GM23338 (cell line): Measurements from ENCODE around the gene GTF2H2. TPM values are rescaled to one million over a fixed set of nuclear protein-coding genes. Genes with fewer than 3 reads are reported as not detected.
"Not testable (repeated sequence)": the region's sequence is repeated elsewhere in the genome, so short reads cannot be mapped to it uniquely, and the experiment has no call there.

Experiments used
- ATAC-seq: fragments of 200-7000 bp; cut with Tn5 transposase; 3 replicates; pipeline ENCODE4 v1.9.1; 2020
- DNase-seq: peaks from one replicate; pipeline ENCODE4 v3.0.0-alpha.2; 2015; ENCODE audit warnings: low spot score
- H2AFZ ChIP-seq: fragments of 200-600 bp; sonication (generic); 2 replicates; pipeline ENCODE4 v1.8.0; 2016; ENCODE audit warnings: antibody characterized with exemption, mild to moderate bottlenecking, moderate library complexity
- H3F3A ChIP-seq: fragments of 200-600 bp; sonication (generic); replicated peaks from 2 replicates; pipeline ENCODE4 v1.8.0; 2017; ENCODE audit warnings: antibody characterized with exemption, mixed run types, low read depth
- H3K27ac ChIP-seq: fragments of 200-600 bp; sonication (generic); 2 replicates; pipeline ENCODE4 v1.6.1; 2016; ENCODE audit warnings: low read depth
- H3K27me3 ChIP-seq: fragments of 200-600 bp; sonication (generic); 2 replicates; pipeline ENCODE4 v1.8.0; 2016; ENCODE audit warnings: mild to moderate bottlenecking, mixed run types, moderate library complexity; ENCODE audit not compliant: insufficient read depth
- H3K36me3 ChIP-seq: fragments of 200-600 bp; sonication (generic); 2 replicates; pipeline ENCODE4 v1.8.0; 2016; ENCODE audit warnings: mild to moderate bottlenecking; ENCODE audit not compliant: insufficient read depth
- H3K4me1 ChIP-seq: fragments of 200-600 bp; sonication (generic); 2 replicates; pipeline ENCODE4 v1.8.0; 2016; ENCODE audit warnings: mild to moderate bottlenecking, moderate library complexity; ENCODE audit not compliant: insufficient read depth
- H3K4me2 ChIP-seq: fragments of 200-600 bp; sonication (generic); 2 replicates; pipeline ENCODE4 v1.7.1; 2017; ENCODE audit warnings: mixed run types
- H3K4me3 ChIP-seq: fragments of 200-600 bp; sonication (generic); 2 replicates; pipeline ENCODE4 v1.6.1; 2016; ENCODE audit warnings: mixed run types
- H3K79me2 ChIP-seq: fragments of 200-600 bp; sonication (generic); replicated peaks from 2 replicates; pipeline ENCODE4 v1.8.0; 2017; ENCODE audit warnings: mild to moderate bottlenecking; ENCODE audit not compliant: insufficient read depth
- H3K9me2 ChIP-seq: fragments of 200-600 bp; sonication (generic); 2 replicates; pipeline ENCODE4 v1.8.0; 2017; ENCODE audit not compliant: insufficient read depth
- H4K20me1 ChIP-seq: fragments of 200-600 bp; sonication (generic); replicated peaks from 2 replicates; pipeline ENCODE4 v1.8.0; 2017; ENCODE audit warnings: mild to moderate bottlenecking; ENCODE audit not compliant: insufficient read depth
- H3K27ac Mint-ChIP-seq: 2 replicates; pipeline ENCODE4 v1.8.0; 2020; ENCODE audit warnings: inconsistent platforms, mild to moderate bottlenecking, moderate library complexity, mixed read lengths
- H3K27me3 Mint-ChIP-seq: 3 replicates; pipeline ENCODE4 v1.8.0; 2022; ENCODE audit warnings: low read depth, mild to moderate bottlenecking, moderate library complexity, mixed read lengths, inconsistent platforms; ENCODE audit not compliant: insufficient read depth, poor library complexity
- H3K36me3 Mint-ChIP-seq: 3 replicates; pipeline ENCODE4 v1.8.0; 2021; ENCODE audit warnings: low read depth, mild to moderate bottlenecking, inconsistent platforms, moderate library complexity, mixed read lengths
- H3K4me1 Mint-ChIP-seq: 3 replicates; pipeline ENCODE4 v1.8.0; 2020; ENCODE audit warnings: mild to moderate bottlenecking, inconsistent platforms, mixed read lengths
- H3K4me3 Mint-ChIP-seq: 3 replicates; pipeline ENCODE4 v1.8.0; 2021; ENCODE audit warnings: moderate library complexity, mild to moderate bottlenecking, inconsistent platforms, mixed read lengths
- H3K9me3 Mint-ChIP-seq: 3 replicates; pipeline ENCODE4 v1.8.0; 2020; ENCODE audit warnings: moderate library complexity, mild to moderate bottlenecking, inconsistent platforms, mixed read lengths
- polyA plus RNA-seq: library from polyadenylated mRNA; unstranded; fragments of >200 nt; fragmentation: Nextera tagmentation; extraction: Ambion mirVana; gene quantifications from 2 replicates; pipeline ENCODE4 v1.2.1, GENCODE V29; 2016
- total RNA-seq: library from RNA; depleted of rRNA; stranded (reverse); fragments of >200 nt; shearing (Covaris generic); gene quantifications from 2 replicates; pipeline ENCODE4 v1.2.3, GENCODE V29; 2014

The GTF2H2 gene
- total and polyA plus RNA-seq, 2 experiments from 2014 or later = 52.1 to 61.0 TPM

DNA sequence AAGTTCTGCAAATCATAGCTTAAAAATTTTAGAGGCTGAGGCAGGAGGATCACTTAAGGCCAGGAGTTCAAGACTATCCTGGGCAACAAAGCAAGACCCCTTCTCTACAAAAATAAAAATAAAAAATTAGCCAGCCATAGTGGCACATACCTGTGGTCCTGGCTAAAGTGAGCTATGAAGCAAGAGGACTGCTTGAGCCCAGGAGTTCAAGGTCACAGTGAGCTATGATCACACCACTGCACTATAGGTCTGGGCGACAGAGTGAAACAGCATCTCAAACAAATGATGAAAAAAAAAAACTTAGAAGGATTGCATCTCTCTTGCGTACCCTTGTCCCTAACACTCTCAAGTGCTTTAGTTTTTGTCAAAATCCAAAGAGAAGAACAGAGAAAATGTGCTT is 21.3 kb upstream of the GTF2H2 start:
- H3K4me3 Mint-ChIP-seq, H3K9me2 ChIP-seq, H3K36me3 Mint-ChIP-seq, H3K27me3 Mint-ChIP-seq, H3K36me3 ChIP-seq, H3K4me1 Mint-ChIP-seq, H3K27ac Mint-ChIP-seq, DNase-seq, H2AFZ ChIP-seq, H3K4me3 ChIP-seq, H3K4me2 ChIP-seq, H3K27ac ChIP-seq, H3K4me1 ChIP-seq, ATAC-seq, H3K9me3 Mint-ChIP-seq, H3F3A ChIP-seq, H4K20me1 ChIP-seq, H3K27me3 ChIP-seq, H3K79me2 ChIP-seq: not testable (repeated sequence)

DNA sequence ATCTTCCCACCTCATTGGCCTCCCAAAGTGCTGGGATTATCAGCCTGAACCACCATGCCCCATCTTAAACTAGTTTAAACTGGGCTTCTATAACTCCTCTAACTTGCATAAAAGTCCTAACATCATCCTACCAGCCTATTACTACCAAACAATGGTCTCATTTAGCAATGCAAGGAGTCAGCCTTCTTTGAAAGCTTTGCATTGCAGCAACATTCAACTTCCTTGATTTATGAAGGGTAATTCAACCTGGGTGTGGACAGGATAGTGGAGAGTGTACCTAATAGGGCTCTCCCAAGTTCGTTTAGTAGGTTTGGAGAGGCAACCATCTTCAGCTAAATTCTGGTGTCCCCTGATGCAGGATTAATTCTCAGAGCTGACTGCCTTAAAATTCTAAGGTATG is 18.7 kb upstream of the GTF2H2 start:
- H3K9me2 ChIP-seq, H3K27me3 ChIP-seq, H3K9me3 Mint-ChIP-seq, H2AFZ ChIP-seq, H3K4me1 Mint-ChIP-seq, H3K4me1 ChIP-seq, H3K36me3 ChIP-seq, H3K27ac ChIP-seq, H3K4me2 ChIP-seq, H3K27ac Mint-ChIP-seq, H4K20me1 ChIP-seq, ATAC-seq, DNase-seq, H3K27me3 Mint-ChIP-seq, H3K79me2 ChIP-seq, H3F3A ChIP-seq, H3K4me3 ChIP-seq, H3K4me3 Mint-ChIP-seq, H3K36me3 Mint-ChIP-seq: not testable (repeated sequence)

DNA sequence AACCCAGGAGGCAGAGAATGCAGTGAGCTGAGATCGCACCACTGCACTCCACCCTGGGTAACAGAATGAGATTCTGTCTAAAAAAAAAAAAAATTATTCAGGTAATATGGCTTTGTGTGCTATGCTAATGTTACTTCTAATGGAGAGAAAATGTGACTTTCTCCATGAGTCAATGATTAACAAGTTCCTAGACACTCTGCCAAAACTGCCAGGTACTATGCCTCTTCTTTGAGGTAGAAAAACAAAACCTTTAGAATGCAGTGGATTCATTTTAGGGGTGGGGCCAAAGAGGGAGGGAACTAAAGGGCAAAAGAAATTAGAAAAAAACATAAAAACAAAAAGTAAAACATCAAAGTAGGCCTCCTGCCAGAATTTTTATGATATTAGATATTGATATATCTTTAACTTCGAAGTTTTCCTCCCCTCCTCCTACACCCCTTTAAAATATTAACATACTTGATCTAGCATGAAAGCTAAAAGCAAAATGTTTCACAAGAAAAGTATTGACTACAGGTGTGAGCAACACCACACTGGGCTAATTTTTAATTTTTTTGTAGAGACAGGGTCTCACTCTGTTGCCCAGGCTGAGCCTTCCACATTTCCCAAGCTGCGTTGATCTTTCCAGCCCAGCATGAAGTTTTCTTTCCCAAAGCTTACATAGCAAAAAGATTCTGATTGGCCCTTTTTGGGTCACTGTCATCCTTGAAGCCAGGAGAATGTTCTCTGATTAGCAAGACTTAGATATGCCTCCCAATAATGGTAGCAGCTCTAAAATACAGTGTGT is 17.0 kb upstream of the GTF2H2 start:
- not testable (repeated sequence) for DNase-seq

DNA sequence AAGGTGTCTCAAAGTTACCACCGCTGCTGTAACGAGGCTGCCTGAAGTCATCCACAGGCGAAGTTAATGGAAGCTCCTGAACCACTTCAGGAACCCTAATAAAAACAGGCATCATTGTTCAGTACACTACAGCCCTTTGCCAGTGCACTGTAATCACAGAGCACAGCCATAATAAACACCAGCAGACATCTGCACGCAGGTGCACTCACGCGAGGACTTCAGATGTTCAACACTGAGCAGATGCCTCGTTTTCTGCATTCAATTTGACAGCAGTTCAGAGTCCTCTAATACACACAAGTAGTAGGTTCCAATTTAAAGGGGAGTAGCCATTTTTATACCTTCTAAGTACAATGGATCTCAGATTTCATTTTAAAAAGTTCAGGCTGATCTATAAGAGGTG is 15.4 kb upstream of the GTF2H2 start:
- not testable (repeated sequence) for H2AFZ ChIP-seq, H3K4me1 ChIP-seq, H3K27ac Mint-ChIP-seq, H3K36me3 Mint-ChIP-seq, H3K4me3 Mint-ChIP-seq, H3K27me3 Mint-ChIP-seq, H3F3A ChIP-seq, H3K27me3 ChIP-seq, ATAC-seq, H3K4me2 ChIP-seq, H3K4me3 ChIP-seq, H3K9me2 ChIP-seq, H3K9me3 Mint-ChIP-seq, H3K4me1 Mint-ChIP-seq, H3K79me2 ChIP-seq, H4K20me1 ChIP-seq, H3K27ac ChIP-seq, H3K36me3 ChIP-seq, DNase-seq

More for the DNA sequence above, 17.0 kb upstream of the GTF2H2 start:
- not testable (repeated sequence) for H3K27ac Mint-ChIP-seq, H4K20me1 ChIP-seq, ATAC-seq, H3K79me2 ChIP-seq, H3K4me1 Mint-ChIP-seq, H3K4me3 Mint-ChIP-seq, H2AFZ ChIP-seq, H3K4me3 ChIP-seq, H3K27ac ChIP-seq, H3F3A ChIP-seq, H3K36me3 ChIP-seq, H3K36me3 Mint-ChIP-seq, H3K9me3 Mint-ChIP-seq, H3K27me3 Mint-ChIP-seq, H3K4me2 ChIP-seq, H3K9me2 ChIP-seq, H3K27me3 ChIP-seq, H3K4me1 ChIP-seq

DNA sequence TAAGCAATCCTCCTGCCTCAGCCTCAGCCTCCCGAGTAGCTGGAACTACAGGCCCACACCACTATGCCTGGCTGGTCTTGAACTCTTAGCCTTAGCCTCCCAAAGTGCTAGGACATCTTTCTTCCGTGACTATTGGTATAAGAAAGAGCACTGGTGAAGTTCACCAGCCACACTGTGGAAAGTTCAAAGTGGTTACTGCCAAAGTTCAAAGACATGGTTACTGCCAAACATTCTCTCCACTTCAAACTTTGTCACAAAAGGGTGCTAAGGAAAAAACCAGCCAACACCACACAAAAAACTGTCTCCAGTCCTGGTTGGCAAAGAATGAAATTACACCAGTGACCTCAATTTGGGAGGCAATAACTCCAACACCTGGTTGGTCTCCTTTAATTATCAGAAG is 14.9 kb upstream of the GTF2H2 start:
- H3K79me2 ChIP-seq, H3K36me3 ChIP-seq, H3K9me2 ChIP-seq, H3K27me3 ChIP-seq, H3K4me3 ChIP-seq, H3K36me3 Mint-ChIP-seq, H3K27ac ChIP-seq, H3F3A ChIP-seq, H4K20me1 ChIP-seq, ATAC-seq, H3K27ac Mint-ChIP-seq, DNase-seq, H3K4me1 ChIP-seq, H3K27me3 Mint-ChIP-seq, H3K4me2 ChIP-seq, H3K4me3 Mint-ChIP-seq, H3K9me3 Mint-ChIP-seq, H3K4me1 Mint-ChIP-seq, H2AFZ ChIP-seq: not testable (repeated sequence)

DNA sequence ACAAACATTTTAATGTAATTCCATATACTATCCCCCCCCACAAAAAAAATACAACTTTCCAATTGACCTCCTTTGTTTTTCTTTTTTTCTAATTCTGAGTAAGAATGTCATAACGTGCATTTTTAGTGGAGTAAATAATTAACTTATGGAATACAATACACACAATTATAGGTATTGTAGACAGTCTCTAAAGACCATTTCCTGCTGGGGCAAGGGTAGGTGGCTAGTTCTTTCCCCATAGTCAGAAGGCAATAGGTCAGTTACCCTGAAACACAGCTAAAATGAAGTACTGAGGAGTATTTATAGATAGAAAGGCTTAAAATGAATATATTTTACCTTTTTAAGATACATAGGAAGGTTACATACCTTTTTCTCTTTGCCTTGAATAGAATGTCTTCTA is 6.2 kb downstream of the GTF2H2 start:
- H3K9me2 ChIP-seq, H3K4me3 ChIP-seq, H3K36me3 ChIP-seq, H4K20me1 ChIP-seq, H3K27ac Mint-ChIP-seq, H3K4me3 Mint-ChIP-seq, H3K4me2 ChIP-seq, H3K4me1 Mint-ChIP-seq, H3K27me3 Mint-ChIP-seq, H3K79me2 ChIP-seq, H3K9me3 Mint-ChIP-seq, H3F3A ChIP-seq, H3K4me1 ChIP-seq, DNase-seq, H3K27me3 ChIP-seq, ATAC-seq, H2AFZ ChIP-seq, H3K36me3 Mint-ChIP-seq, H3K27ac ChIP-seq: not testable (repeated sequence)

DNA sequence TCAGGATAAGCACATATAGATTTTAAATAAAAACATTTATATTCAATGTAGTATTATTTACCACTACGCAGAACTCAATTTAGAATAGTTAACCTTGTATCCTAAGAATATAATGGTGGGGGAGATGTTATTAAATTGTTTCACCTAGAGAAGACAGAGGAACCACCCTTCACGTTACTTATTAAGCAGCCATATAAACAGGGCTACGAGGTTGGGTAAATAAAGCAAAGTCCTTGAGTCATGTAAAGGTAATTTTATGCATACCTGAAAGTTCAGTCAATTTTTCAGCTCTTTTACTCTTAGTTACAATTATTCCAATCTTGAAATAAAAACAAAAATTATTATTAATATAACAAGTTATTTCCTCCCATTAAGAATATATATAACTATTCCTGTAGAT is 8.1 kb downstream of the GTF2H2 start:
- not testable (repeated sequence) for H3K27me3 ChIP-seq, H3K4me2 ChIP-seq, H2AFZ ChIP-seq, H3F3A ChIP-seq, DNase-seq, H3K9me3 Mint-ChIP-seq, H3K4me3 Mint-ChIP-seq, H4K20me1 ChIP-seq, H3K27me3 Mint-ChIP-seq, H3K4me1 Mint-ChIP-seq, H3K4me1 ChIP-seq, H3K4me3 ChIP-seq, H3K36me3 ChIP-seq, ATAC-seq, H3K27ac ChIP-seq, H3K36me3 Mint-ChIP-seq, H3K79me2 ChIP-seq, H3K27ac Mint-ChIP-seq, H3K9me2 ChIP-seq
